GM21515 (cell line): ENCODE results near the gene PEX10.

Experiments
- ATAC-seq: cut with Tn5 transposase; IDR thresholded peaks from one replicate; pipeline ENCODE4 v1.9.1; 2021; ENCODE audit not compliant: unreplicated experiment

Gene PEX10

GRCh38 chr1:2426540-2426939 lies 14.2 kb upstream of the PEX10 start:
- no peak for ATAC-seq

GRCh38 chr1:2425892-2426291 lies 13.5 kb upstream of the PEX10 start:
- no peak for ATAC-seq

GRCh38 chr1:2422523-2422922 lies 10.2 kb upstream of the PEX10 start:
- ATAC-seq = no peak

GRCh38 chr1:2419416-2419815 lies 7.1 kb upstream of the PEX10 start:
- ATAC-seq = no peak

- ATAC-seq = no peak
These were observed 6.5 kb upstream of the PEX10 start for GRCh38 chr1:2418791-2419320.

GRCh38 chr1:2417833-2418225 lies 5.5 kb upstream of the PEX10 start:
- no peak for ATAC-seq

GRCh38 chr1:2417083-2417832 lies 4.9 kb upstream of the PEX10 start:
- ATAC-seq = no peak

- no peak for ATAC-seq
These were observed 4.0 kb upstream of the PEX10 start for GRCh38 chr1:2416403-2416802.

- ATAC-seq = no peak
These were observed 3.4 kb upstream of the PEX10 start for GRCh38 chr1:2415801-2416208.

GRCh38 chr1:2415337-2415736 lies 3.0 kb upstream of the PEX10 start:
- ATAC-seq = no peak

GRCh38 chr1:2414297-2414958 lies 2.1 kb upstream of the PEX10 start:
- ATAC-seq = no peak

- ATAC-seq = no peak
These were observed 1.3 kb upstream of the PEX10 start for GRCh38 chr1:2413495-2414296.

GRCh38 chr1:2412773-2413494 lies 570 bp upstream of the PEX10 start:
- peak; percentile 19 for ATAC-seq

GRCh38 chr1:2411801-2412394 lies 466 bp downstream of the PEX10 start:
- ATAC-seq = peak; percentile 12

- ATAC-seq = no peak
These were observed 2.6 kb downstream of the PEX10 start for GRCh38 chr1:2409745-2410144.

- ATAC-seq = no peak
These were observed 3.5 kb downstream of the PEX10 start for GRCh38 chr1:2408859-2409276.

- ATAC-seq = no peak
These were observed 3.9 kb downstream of the PEX10 start for GRCh38 chr1:2408456-2408855.

- no peak for ATAC-seq
These were observed 4.4 kb downstream of the PEX10 start for GRCh38 chr1:2407991-2408275.

- ATAC-seq = no peak
These were observed 5.0 kb downstream of the PEX10 start for GRCh38 chr1:2407166-2407990.
